Esophagus muscularis mucosa (tissue), 4 donors: Measurements from ENCODE around the gene SEC24B.

Experiments
- EP300 ChIP-seq: sonication (generic); formaldehyde crosslinking; IDR thresholded peaks from one replicate; pipeline ENCODE4 v1.6.1; 2017; ENCODE audit warnings: antibody characterized with exemption
- POLR2AphosphoS5 ChIP-seq, 2 donors: sonication (generic); formaldehyde crosslinking; IDR thresholded peaks; one replicate each; pipeline ENCODE4 v1.6.1; 2017; ENCODE audit warnings: antibody characterized with exemption in 2 of 2
- TF ChIP-seq, protein P1 (sequence below), 3 experiments: fragments of 200-600 bp in 2 of 3; fragments of 450-650 bp in 1 of 3; sonication (generic) in 2 of 3; IDR thresholded peaks; one replicate each; pipeline ENCODE4 v1.5.1; 2017 to 2019; ENCODE audit warnings: antibody characterized with exemption in 3 of 3, mild to moderate bottlenecking in 2 of 3, moderate library complexity in 1 of 3

- TF ChIP-seq, protein P1, sequence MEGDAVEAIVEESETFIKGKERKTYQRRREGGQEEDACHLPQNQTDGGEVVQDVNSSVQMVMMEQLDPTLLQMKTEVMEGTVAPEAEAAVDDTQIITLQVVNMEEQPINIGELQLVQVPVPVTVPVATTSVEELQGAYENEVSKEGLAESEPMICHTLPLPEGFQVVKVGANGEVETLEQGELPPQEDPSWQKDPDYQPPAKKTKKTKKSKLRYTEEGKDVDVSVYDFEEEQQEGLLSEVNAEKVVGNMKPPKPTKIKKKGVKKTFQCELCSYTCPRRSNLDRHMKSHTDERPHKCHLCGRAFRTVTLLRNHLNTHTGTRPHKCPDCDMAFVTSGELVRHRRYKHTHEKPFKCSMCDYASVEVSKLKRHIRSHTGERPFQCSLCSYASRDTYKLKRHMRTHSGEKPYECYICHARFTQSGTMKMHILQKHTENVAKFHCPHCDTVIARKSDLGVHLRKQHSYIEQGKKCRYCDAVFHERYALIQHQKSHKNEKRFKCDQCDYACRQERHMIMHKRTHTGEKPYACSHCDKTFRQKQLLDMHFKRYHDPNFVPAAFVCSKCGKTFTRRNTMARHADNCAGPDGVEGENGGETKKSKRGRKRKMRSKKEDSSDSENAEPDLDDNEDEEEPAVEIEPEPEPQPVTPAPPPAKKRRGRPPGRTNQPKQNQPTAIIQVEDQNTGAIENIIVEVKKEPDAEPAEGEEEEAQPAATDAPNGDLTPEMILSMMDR (IDR thresholded peaks at IDR 0.05): no peak
- TF ChIP-seq EP300: no peak
- TF ChIP-seq POLR2AphosphoS5 (IDR thresholded peaks at IDR 0.05): no peak
These were observed 154.6 kb downstream of the SEC24B start for GRCh38 chr4:109588176-109588575.
